ENCODE data around the gene GRIK2.

Gene GRIK2

GRCh38 chr6:101816716-101817115 is 423.2 kb downstream of the GRIK2 start:
- no peak for DNase-seq

GRCh38 chr6:101818051-101818450 is 424.5 kb downstream of the GRIK2 start:
- DNase-seq = no peak

GRCh38 chr6:101824551-101825345 is 431.2 kb downstream of the GRIK2 start:
- DNase-seq = no peak

- no peak for DNase-seq
Observed at GRCh38 chr6:101826269-101826668, 432.8 kb downstream of the GRIK2 start.

- DNase-seq = no peak
Observed at GRCh38 chr6:101826678-101827077, 433.2 kb downstream of the GRIK2 start.

- no peak for DNase-seq
Observed at GRCh38 chr6:101830501-101831031, 437.1 kb downstream of the GRIK2 start.

- no peak for DNase-seq
Observed at GRCh38 chr6:101832371-101832770, 438.9 kb downstream of the GRIK2 start.

GRCh38 chr6:101840100-101840499 is 446.6 kb downstream of the GRIK2 start:
- no peak for DNase-seq

- DNase-seq = no peak
Observed at GRCh38 chr6:101845172-101845571, 451.7 kb downstream of the GRIK2 start.

- peak; percentile 40 for DNase-seq
Observed at GRCh38 chr6:101845621-101846020, 452.1 kb downstream of the GRIK2 start.

- no peak for DNase-seq
Observed at GRCh38 chr6:101847690-101848089, 454.2 kb downstream of the GRIK2 start.

GRCh38 chr6:101851911-101852310 is 458.4 kb downstream of the GRIK2 start:
- no peak for DNase-seq

- DNase-seq = no peak
Observed at GRCh38 chr6:101853231-101854085, 459.9 kb downstream of the GRIK2 start.

- DNase-seq = no peak
Observed at GRCh38 chr6:101876431-101876830, 482.9 kb downstream of the GRIK2 start.

- DNase-seq = no peak
Observed at GRCh38 chr6:101878554-101879276, 485.2 kb downstream of the GRIK2 start.

- DNase-seq = no peak
Observed at GRCh38 chr6:101879782-101880181, 486.3 kb downstream of the GRIK2 start.

GRCh38 chr6:101883505-101883904 is 490.0 kb downstream of the GRIK2 start:
- DNase-seq = no peak

GRCh38 chr6:101887532-101887931 is 494.0 kb downstream of the GRIK2 start:
- DNase-seq = no peak

GRCh38 chr6:101907356-101908217 is 514.1 kb downstream of the GRIK2 start:
- DNase-seq = no peak

- DNase-seq = no peak
Observed at GRCh38 chr6:101909366-101909765, 515.9 kb downstream of the GRIK2 start.

GRCh38 chr6:101912311-101912710 is 518.8 kb downstream of the GRIK2 start:
- DNase-seq = no peak

GRCh38 chr6:101918471-101918870 is 525.0 kb downstream of the GRIK2 start:
- no peak for DNase-seq

All from CD4-positive, alpha-beta T cell treated with Interleukin-21 for 1 hour (primary cell).